PC-3 (cell line): ENCODE measurements around the gene SMIM10L1. TPM values are rescaled to one million over a fixed set of nuclear protein-coding genes. Genes with fewer than 3 reads are reported as not detected.

ENCODE experiments used
- ATAC-seq: fragments of 200-7000 bp; cut with Tn5 transposase; 2 replicates; pipeline ENCODE4 v1.9.1; 2020; ENCODE audit warnings: mild to moderate bottlenecking, moderate library complexity
- BruUV-seq: library from RNA; stranded (reverse); fragments of 400-500 nt; replicated peaks from 2 replicates; lab custom pipeline; 2021; lab: Mats Ljungman, UMichigan
- CTCF ChIA-PET: fragments of 300-600 bp; sonication (Branson Sonifier 250); formaldehyde crosslinking; loops from one replicate; lab custom pipeline; 2022; ENCODE audit warnings: antibody characterized with exemption; lab: Charles Lee
- POLR2A ChIA-PET: fragments of 300-600 bp; sonication (Branson Sonifier 250); formaldehyde crosslinking; loops from one replicate; lab custom pipeline; 2022; ENCODE audit warnings: antibody characterized with exemption; ENCODE audit not compliant: unreplicated experiment; lab: Charles Lee
- DNase-seq: peaks from one replicate; pipeline ENCODE4 v3.0.0-alpha.2; 2015
- H2AFZ ChIP-seq: fragments of 300-600 bp; sonication (generic); 2 replicates; pipeline ENCODE4 v1.6.0; 2016; ENCODE audit warnings: antibody characterized with exemption, low read length
- H3F3A ChIP-seq: fragments of 300-600 bp; sonication (generic); one replicate; pipeline ENCODE4 v1.6.0; 2017; ENCODE audit warnings: antibody characterized with exemption, low read length, control low read depth, mild to moderate bottlenecking; ENCODE audit not compliant: unreplicated experiment
- H3K27ac ChIP-seq: fragments of 300-600 bp; sonication (generic); 2 replicates; pipeline ENCODE4 v1.5.1; 2016; ENCODE audit warnings: mild to moderate bottlenecking, low read length
- H3K27me3 ChIP-seq: fragments of 300-600 bp; sonication (generic); 2 replicates; pipeline ENCODE4 v1.6.1; 2016; ENCODE audit warnings: low read length, mixed read lengths
- H3K36me3 ChIP-seq: fragments of 300-600 bp; sonication (generic); 2 replicates; pipeline ENCODE4 v1.6.1; 2016; ENCODE audit warnings: low read depth, mixed run types, low read length, mixed read lengths
- H3K4me1 ChIP-seq: fragments of 300-600 bp; sonication (generic); 2 replicates; pipeline ENCODE4 v1.5.1; 2016; ENCODE audit warnings: low read length; ENCODE audit not compliant: insufficient read depth
- H3K4me2 ChIP-seq: fragments of 300-600 bp; sonication (generic); 2 replicates; pipeline ENCODE4 v1.6.0; 2016; ENCODE audit warnings: low read length
- H3K4me3 ChIP-seq: fragments of 300-600 bp; sonication (generic); 2 replicates; pipeline ENCODE4 v1.5.1; 2016; ENCODE audit warnings: mild to moderate bottlenecking, low read length, mixed read lengths
- H3K79me2 ChIP-seq: fragments of 300-600 bp; sonication (generic); 2 replicates; pipeline ENCODE4 v1.6.1; 2017; ENCODE audit warnings: low read length, mixed read lengths
- H3K9ac ChIP-seq: fragments of 300-600 bp; sonication (generic); 2 replicates; pipeline ENCODE4 v1.6.0; 2016; ENCODE audit warnings: mild to moderate bottlenecking, low read length
- H3K9me2 ChIP-seq: fragments of 300-600 bp; sonication (generic); replicated peaks from 2 replicates; pipeline ENCODE4 v1.6.1; 2016; ENCODE audit warnings: mixed run types, low read length, mixed read lengths
- H3K9me3 ChIP-seq: fragments of 300-600 bp; sonication (generic); 2 replicates; pipeline ENCODE4 v1.6.1; 2016; ENCODE audit warnings: low read length, mixed read lengths
- H4K20me1 ChIP-seq: fragments of 300-600 bp; sonication (generic); 2 replicates; pipeline ENCODE4 v1.6.1; 2016; ENCODE audit warnings: low read length, mixed read lengths
- EZH2 ChIP-seq: fragments of 300-600 bp; sonication (generic); IDR thresholded peaks from one replicate; pipeline ENCODE4 v1.6.1; 2017; ENCODE audit warnings: antibody characterized with exemption, mild to moderate bottlenecking, low read length; ENCODE audit not compliant: unreplicated experiment
- EZH2phosphoT487 ChIP-seq: fragments of 300-600 bp; sonication (generic); IDR thresholded peaks from 2 replicates; pipeline ENCODE4 v1.6.1; 2018; ENCODE audit warnings: mild to moderate bottlenecking, antibody characterized with exemption, low read length, borderline replicate concordance
- intact Hi-C: fragments of 100-400 bp; cut with micrococcal nuclease; formaldehyde crosslinking; loops from 2 replicates; pipeline ENCODE4 v1.9.0; 2023
- total RNA-seq: library from RNA; depleted of rRNA; stranded (reverse); fragments of >200 nt; gene quantifications from 2 replicates; pipeline ENCODE4 v1.2.3, GENCODE V29; 2014
- TF ChIP-seq, protein P1 (sequence below): fragments of 300-600 bp; sonication (generic); conservative IDR thresholded peaks from 2 replicates; pipeline ENCODE4 v1.5.1; 2017; ENCODE audit warnings: antibody characterized with exemption, low read depth, mild to moderate bottlenecking, low read length

SMIM10L1 gene
- total RNA-seq, 1 experiment from 2014 or later = 9.7 TPM

DNA sequence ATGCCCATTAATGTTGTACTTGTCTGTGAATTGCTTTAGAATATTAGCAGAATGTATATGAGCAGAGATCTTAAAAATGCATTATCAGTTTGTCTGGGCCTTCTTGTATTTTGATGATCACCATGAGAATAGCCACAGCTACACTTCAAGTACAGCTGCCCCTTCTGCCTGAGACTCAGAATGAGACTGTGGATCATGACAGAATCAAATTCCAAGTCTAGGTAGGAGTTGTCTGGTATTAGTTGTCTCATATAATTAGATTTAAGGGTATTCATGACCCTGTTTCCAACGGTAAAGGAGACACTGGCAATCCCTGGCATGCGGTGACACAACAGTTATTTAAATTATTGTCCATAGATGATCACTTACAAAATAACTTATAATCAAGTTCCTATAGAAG, 18.3 kb upstream of the SMIM10L1 start:
- H3K79me2 ChIP-seq = peaks cover 31% of the 10 kb centered on the region
- no peak for ATAC-seq
- no TSS peak for BruUV-seq

DNA sequence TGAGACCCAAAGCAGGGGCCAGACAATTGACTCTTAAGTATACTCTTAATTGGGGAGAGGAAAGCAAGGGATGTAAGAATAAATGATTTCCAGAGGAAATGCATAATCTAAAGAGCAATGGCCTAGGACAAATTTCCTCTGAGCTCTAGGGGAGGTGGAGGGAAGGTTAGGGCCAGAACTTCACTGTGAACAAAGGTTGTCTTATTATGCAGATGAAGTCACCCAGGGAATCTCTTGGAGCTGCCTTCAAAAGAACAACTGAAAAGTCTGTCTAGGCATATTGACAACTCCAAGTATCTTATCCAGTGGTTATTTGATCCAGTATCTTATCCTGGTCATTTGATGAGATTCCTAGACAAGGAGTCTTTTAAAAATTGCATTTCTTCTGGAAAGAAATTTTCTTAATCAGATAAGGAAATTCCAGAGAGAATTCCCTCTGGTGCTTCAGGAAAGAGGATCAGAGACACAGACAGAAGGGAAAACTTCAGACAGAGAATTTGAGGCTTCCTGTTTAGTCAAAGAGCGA, 16.5 kb upstream of the SMIM10L1 start:
- H3K9ac ChIP-seq = no peak overlapping the region
- H3K27me3 ChIP-seq = no peaks in the 10 kb centered on the region
- peaks cover 5% of the 10 kb centered on the region for H3K36me3 ChIP-seq
- H3K79me2 ChIP-seq = peaks cover 46% of the 10 kb centered on the region
- H4K20me1 ChIP-seq = no peaks in the 10 kb centered on the region
- CTCF ChIA-PET = no interaction called here
- H3K9me3 ChIP-seq = no peaks in the 10 kb centered on the region
- DNase-seq (no peak), ATAC-seq (no peak)
- H3K4me3 ChIP-seq = no peak overlapping the region
- no peaks in the 10 kb centered on the region for H3K4me1 ChIP-seq
- no peaks in the 10 kb centered on the region for H3K9me2 ChIP-seq
- POLR2A ChIA-PET = no interaction called here
- no peak overlapping the region for H2AFZ ChIP-seq
- H3K4me2 ChIP-seq = no peak overlapping the region
- TF ChIP-seq, protein P1, sequence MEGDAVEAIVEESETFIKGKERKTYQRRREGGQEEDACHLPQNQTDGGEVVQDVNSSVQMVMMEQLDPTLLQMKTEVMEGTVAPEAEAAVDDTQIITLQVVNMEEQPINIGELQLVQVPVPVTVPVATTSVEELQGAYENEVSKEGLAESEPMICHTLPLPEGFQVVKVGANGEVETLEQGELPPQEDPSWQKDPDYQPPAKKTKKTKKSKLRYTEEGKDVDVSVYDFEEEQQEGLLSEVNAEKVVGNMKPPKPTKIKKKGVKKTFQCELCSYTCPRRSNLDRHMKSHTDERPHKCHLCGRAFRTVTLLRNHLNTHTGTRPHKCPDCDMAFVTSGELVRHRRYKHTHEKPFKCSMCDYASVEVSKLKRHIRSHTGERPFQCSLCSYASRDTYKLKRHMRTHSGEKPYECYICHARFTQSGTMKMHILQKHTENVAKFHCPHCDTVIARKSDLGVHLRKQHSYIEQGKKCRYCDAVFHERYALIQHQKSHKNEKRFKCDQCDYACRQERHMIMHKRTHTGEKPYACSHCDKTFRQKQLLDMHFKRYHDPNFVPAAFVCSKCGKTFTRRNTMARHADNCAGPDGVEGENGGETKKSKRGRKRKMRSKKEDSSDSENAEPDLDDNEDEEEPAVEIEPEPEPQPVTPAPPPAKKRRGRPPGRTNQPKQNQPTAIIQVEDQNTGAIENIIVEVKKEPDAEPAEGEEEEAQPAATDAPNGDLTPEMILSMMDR = no peak
- TF ChIP-seq EZH2phosphoT487 (no peak), EZH2 (no peak)
- no peak overlapping the region for H3K27ac ChIP-seq
- BruUV-seq = no TSS peak
- no peaks in the 10 kb centered on the region for H3F3A ChIP-seq
- intact Hi-C loops = no loop called here

More for the DNA sequence above, 18.3 kb upstream of the SMIM10L1 start:
- H3K4me3 ChIP-seq = no peak overlapping the region
- peaks cover 5% of the 10 kb centered on the region for H3K36me3 ChIP-seq
- no peaks in the 10 kb centered on the region for H3K9me3 ChIP-seq
- H3K9ac ChIP-seq = no peak overlapping the region
- no peaks in the 10 kb centered on the region for H3K4me1 ChIP-seq
- intact Hi-C loops = no loop called here
- POLR2A ChIA-PET = no interaction called here
- CTCF ChIA-PET = no interaction called here
- no peaks in the 10 kb centered on the region for H3K27me3 ChIP-seq
- H4K20me1 ChIP-seq = no peaks in the 10 kb centered on the region
- H3K4me2 ChIP-seq = no peak overlapping the region
- no peaks in the 10 kb centered on the region for H3K9me2 ChIP-seq
- no peak for DNase-seq
- no peaks in the 10 kb centered on the region for H3F3A ChIP-seq
- TF ChIP-seq, protein P1 = no peak
- TF ChIP-seq EZH2 = no peak
- H2AFZ ChIP-seq = no peak overlapping the region
- no peak overlapping the region for H3K27ac ChIP-seq

DNA sequence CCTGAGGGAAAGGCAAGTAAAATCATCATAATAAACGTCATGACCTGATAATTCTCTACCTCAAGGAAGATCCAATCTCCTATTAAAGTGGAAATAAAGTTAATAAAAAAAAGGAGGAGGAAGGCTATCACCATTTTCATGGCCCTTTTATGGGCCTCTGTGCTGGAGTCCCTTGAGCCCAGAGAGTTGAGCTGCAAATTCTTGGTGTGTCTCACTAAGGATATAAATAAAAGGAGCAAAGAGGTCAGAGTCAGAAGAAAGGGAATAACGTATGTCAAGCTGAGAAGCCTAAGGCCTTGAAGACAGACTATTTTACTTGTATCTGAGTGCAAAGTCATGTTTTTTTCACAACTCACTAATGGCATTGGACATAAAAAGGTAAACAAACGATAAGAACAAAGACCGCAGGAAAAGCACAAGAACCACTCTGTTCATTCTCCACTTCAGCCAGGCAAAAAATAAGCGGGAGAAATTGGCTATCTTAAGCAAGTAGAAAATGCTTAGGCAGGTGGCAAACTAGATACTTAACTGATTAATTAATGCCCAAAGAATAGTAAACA, 12.0 kb upstream of the SMIM10L1 start:
- Histone ChIP-seq H3K9me3 (no peaks in the 10 kb centered on the region), H3K4me2 (no peak overlapping the region), H3F3A (no peaks in the 10 kb centered on the region), H2AFZ (no peak overlapping the region), H3K9me2 (no peaks in the 10 kb centered on the region), H3K9ac (no peak overlapping the region), H3K4me3 (no peak overlapping the region), H3K27ac (no peak overlapping the region), H4K20me1 (no peaks in the 10 kb centered on the region), H3K36me3 (no peaks in the 10 kb centered on the region; the same call in none of the 2 replicates), H3K4me1 (no peaks in the 10 kb centered on the region), H3K79me2 (peaks cover 83% of the 10 kb centered on the region), H3K27me3 (no peaks in the 10 kb centered on the region)
- BruUV-seq = no TSS peak
- CTCF ChIA-PET = no interaction called here
- no peak for TF ChIP-seq EZH2
- TF ChIP-seq, protein P1 = no peak
- no peak for TF ChIP-seq EZH2phosphoT487
- intact Hi-C loops = no loop called here
- DNase-seq (no peak), ATAC-seq (no peak)
- POLR2A ChIA-PET = interaction anchor here (0.6 kb wide), 1 partner anchor 69 kb away, joined by 5 read pairs; no protein-coding TSS in a partner anchor
